Measurements from ENCODE around the gene BCDIN3D. TPM values are rescaled to one million over a fixed set of nuclear protein-coding genes. Genes with fewer than 3 reads are reported as not detected.

Gene BCDIN3D
- total RNA-seq, 1 experiment from 2014 or later: 4.8 TPM

DNA sequence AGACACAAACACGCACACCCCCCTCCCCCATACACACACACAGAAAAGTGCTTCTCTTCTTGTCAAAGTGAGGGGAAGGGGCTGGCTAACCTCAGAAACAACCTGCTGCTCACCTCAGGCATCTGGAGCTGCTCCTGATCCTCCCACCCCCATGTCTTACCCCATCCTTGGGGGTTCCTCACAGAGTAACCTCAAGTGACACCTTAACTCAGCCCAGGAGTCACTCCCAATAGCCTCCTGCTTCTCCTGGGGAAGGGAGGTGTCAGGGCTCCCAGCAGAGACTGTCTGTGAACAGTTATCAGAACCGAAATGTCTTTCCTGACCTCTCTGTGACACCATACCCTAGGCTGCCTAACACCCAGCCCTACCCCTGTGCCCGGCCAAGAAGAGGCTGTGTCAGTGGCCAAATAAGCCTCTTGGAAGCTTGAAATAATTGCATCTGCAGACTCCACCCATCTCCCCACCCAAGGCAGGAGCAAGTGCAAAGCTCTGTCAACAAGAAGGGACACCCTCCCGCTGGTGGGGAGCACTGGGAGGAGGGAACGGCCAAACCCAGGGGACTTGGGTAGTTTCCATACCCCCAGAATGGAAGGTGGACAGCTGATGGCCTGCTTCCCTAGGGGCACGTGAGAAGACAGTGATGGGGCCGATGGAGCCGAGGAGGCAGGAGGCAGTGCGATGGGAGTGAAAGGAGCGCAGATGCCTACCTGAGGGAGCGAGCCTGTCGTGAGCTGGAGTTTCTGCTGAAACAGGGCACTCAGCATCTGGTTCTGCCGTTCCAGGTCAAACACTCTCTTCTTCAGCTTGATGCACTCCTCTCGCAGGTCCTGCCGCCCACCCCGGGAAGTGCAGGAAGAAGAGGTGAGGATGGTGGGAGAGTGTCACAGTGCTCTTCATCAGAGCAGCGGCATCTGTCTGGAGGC, 41.5 kb downstream of the BCDIN3D start:
- BruUV-seq (replicated peaks): no TSS peak
- in situ Hi-C loops (cut with HindIII; ENCODE audit: low pct_unique_long_range_greater_than_20kb, low sequenced_read_pairs) (no loop called here), intact Hi-C loops (cut with micrococcal nuclease; ENCODE audit: unreplicated experiment) (no loop called here)
- DNase-seq (ENCODE audit: low read depth, low spot score) (no peak), ATAC-seq (no peak)
- Histone ChIP-seq H3K9me3 (ENCODE audit: control insufficient read depth, insufficient read depth, low read depth, low read length) (no peaks in the 10 kb centered on the region), H3K36me3 (ENCODE audit: control insufficient read depth, insufficient read depth, low read length) (0 out of 2 replicates have a peak, but pooled peaks cover 2% of the 10 kb centered on the region), H3K27me3 (ENCODE audit: control insufficient read depth, insufficient read depth, low read length) (no peaks in the 10 kb centered on the region), H3K27ac (ENCODE audit: low read length) (no peak overlapping the region), H3K4me1 (ENCODE audit: control insufficient read depth, insufficient read depth, low read length) (no peaks in the 10 kb centered on the region), H3K4me3 (ENCODE audit: low read depth in 2 of 2, low read length in 2 of 2) (no peak overlapping the region)
- ChIA-PET POLR2A (interaction anchor here (0.6 kb wide), 1 partner anchor 361 kb away, joined by 4 read pairs; no protein-coding TSS in a partner anchor), CTCF (interaction anchor here (0.6 to 0.8 kb wide), 2 partner anchors 38 to 65 kb away, joined by 3 to 6 read pairs; no protein-coding TSS in a partner anchor)
- TF ChIP-seq, protein P1, sequence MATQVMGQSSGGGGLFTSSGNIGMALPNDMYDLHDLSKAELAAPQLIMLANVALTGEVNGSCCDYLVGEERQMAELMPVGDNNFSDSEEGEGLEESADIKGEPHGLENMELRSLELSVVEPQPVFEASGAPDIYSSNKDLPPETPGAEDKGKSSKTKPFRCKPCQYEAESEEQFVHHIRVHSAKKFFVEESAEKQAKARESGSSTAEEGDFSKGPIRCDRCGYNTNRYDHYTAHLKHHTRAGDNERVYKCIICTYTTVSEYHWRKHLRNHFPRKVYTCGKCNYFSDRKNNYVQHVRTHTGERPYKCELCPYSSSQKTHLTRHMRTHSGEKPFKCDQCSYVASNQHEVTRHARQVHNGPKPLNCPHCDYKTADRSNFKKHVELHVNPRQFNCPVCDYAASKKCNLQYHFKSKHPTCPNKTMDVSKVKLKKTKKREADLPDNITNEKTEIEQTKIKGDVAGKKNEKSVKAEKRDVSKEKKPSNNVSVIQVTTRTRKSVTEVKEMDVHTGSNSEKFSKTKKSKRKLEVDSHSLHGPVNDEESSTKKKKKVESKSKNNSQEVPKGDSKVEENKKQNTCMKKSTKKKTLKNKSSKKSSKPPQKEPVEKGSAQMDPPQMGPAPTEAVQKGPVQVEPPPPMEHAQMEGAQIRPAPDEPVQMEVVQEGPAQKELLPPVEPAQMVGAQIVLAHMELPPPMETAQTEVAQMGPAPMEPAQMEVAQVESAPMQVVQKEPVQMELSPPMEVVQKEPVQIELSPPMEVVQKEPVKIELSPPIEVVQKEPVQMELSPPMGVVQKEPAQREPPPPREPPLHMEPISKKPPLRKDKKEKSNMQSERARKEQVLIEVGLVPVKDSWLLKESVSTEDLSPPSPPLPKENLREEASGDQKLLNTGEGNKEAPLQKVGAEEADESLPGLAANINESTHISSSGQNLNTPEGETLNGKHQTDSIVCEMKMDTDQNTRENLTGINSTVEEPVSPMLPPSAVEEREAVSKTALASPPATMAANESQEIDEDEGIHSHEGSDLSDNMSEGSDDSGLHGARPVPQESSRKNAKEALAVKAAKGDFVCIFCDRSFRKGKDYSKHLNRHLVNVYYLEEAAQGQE (IDR thresholded peaks at IDR 0.05; ENCODE audit: insufficient read depth in 1 of 2, low read depth in 2 of 2, low read length in 1 of 2): no peak
- TF ChIP-seq SIN3A (IDR thresholded peaks at IDR 0.05; ENCODE audit: borderline replicate concordance, insufficient read depth, low read depth, low read length) (no peak), POLR2AphosphoS5 (IDR thresholded peaks at IDR 0.05; ENCODE audit: low read depth, low read length) (no peak), TCF7L2 (IDR thresholded peaks at IDR 0.05; ENCODE audit: low read depth, low read length) (no peak)
- TF ChIP-seq, protein P2, sequence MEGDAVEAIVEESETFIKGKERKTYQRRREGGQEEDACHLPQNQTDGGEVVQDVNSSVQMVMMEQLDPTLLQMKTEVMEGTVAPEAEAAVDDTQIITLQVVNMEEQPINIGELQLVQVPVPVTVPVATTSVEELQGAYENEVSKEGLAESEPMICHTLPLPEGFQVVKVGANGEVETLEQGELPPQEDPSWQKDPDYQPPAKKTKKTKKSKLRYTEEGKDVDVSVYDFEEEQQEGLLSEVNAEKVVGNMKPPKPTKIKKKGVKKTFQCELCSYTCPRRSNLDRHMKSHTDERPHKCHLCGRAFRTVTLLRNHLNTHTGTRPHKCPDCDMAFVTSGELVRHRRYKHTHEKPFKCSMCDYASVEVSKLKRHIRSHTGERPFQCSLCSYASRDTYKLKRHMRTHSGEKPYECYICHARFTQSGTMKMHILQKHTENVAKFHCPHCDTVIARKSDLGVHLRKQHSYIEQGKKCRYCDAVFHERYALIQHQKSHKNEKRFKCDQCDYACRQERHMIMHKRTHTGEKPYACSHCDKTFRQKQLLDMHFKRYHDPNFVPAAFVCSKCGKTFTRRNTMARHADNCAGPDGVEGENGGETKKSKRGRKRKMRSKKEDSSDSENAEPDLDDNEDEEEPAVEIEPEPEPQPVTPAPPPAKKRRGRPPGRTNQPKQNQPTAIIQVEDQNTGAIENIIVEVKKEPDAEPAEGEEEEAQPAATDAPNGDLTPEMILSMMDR (IDR thresholded peaks at IDR 0.05): no peak

- Histone ChIP-seq H3K9me3 (ENCODE audit: control insufficient read depth, insufficient read depth, low read depth, low read length) (no peaks in the 10 kb centered on the region), H3K36me3 (ENCODE audit: control insufficient read depth, insufficient read depth, low read length) (0 out of 2 replicates have a peak, but pooled peaks cover 2% of the 10 kb centered on the region), H3K27me3 (ENCODE audit: control insufficient read depth, insufficient read depth, low read length) (no peaks in the 10 kb centered on the region), H3K4me3 (ENCODE audit: low read depth in 2 of 2, low read length in 2 of 2) (no peak overlapping the region), H3K4me1 (ENCODE audit: control insufficient read depth, insufficient read depth, low read length) (no peaks in the 10 kb centered on the region), H3K27ac (ENCODE audit: low read length) (no peak overlapping the region)
- ChIA-PET POLR2A (interaction anchor here (0.6 kb wide), 1 partner anchor 13 kb away, joined by 3 read pairs; no protein-coding TSS in a partner anchor), CTCF (interaction anchor here (0.8 kb wide), 1 partner anchor 39 kb away, joined by 3 read pairs; no protein-coding TSS in a partner anchor)
- TF ChIP-seq, protein P1 (IDR thresholded peaks at IDR 0.05; ENCODE audit: insufficient read depth in 1 of 2, low read depth in 2 of 2, low read length in 1 of 2): no peak
- TF ChIP-seq POLR2AphosphoS5 (IDR thresholded peaks at IDR 0.05; ENCODE audit: low read depth, low read length) (no peak), TCF7L2 (IDR thresholded peaks at IDR 0.05; ENCODE audit: low read depth, low read length) (no peak), SIN3A (IDR thresholded peaks at IDR 0.05; ENCODE audit: borderline replicate concordance, insufficient read depth, low read depth, low read length) (no peak)
- TF ChIP-seq, protein P2 (IDR thresholded peaks at IDR 0.05): no peak
- ATAC-seq (no peak), DNase-seq (ENCODE audit: low read depth, low spot score) (no peak)
- in situ Hi-C loops (cut with HindIII; ENCODE audit: low pct_unique_long_range_greater_than_20kb, low sequenced_read_pairs): no loop called here
- intact Hi-C loops (cut with micrococcal nuclease; ENCODE audit: unreplicated experiment): no loop called here
- BruUV-seq (replicated peaks): no TSS peak
Measured at GRCh38 chr12:49800421-49801140, 42.3 kb downstream of the BCDIN3D start.

Data from Panc1 (cell line).